Astrocyte (in vitro differentiated cells and primary cell): Measurements from ENCODE around the gene FUT1. TPM values are rescaled to one million over a fixed set of nuclear protein-coding genes. Genes with fewer than 3 reads are reported as not detected.
"Not testable (repeated sequence)": the region's sequence is repeated elsewhere in the genome, so short reads cannot be mapped to it uniquely, and the experiment has no call there.

Experiments
- DNase-seq: peaks from one replicate; pipeline ENCODE4 v3.0.0-alpha.2; 2010; ENCODE audit warnings: low read depth
- FAIRE-seq: peaks from 2 replicates; lab custom pipeline; 2011; peaks lifted over from hg19 to GRCh38; lab: Jason Lieb, UNC
- H2AFZ ChIP-seq: 2 replicates; pipeline ENCODE4 v1.6.0; 2012; ENCODE audit warnings: low read depth, low read length, inconsistent platforms
- H3K27ac ChIP-seq: 2 replicates; pipeline ENCODE4 v1.5.1; 2011; ENCODE audit warnings: low read depth, low read length, inconsistent platforms
- H3K27me3 ChIP-seq: 2 replicates; pipeline ENCODE4 v1.6.0; 2011; ENCODE audit warnings: low read length, inconsistent platforms; ENCODE audit not compliant: insufficient read depth
- H3K36me3 ChIP-seq: 2 replicates; pipeline ENCODE4 v1.5.1; 2011; ENCODE audit warnings: low read length, inconsistent platforms; ENCODE audit not compliant: insufficient read depth
- H3K4me1 ChIP-seq: 2 replicates; pipeline ENCODE4 v1.5.1; 2011; ENCODE audit warnings: low read length, inconsistent platforms; ENCODE audit not compliant: insufficient read depth
- H3K4me2 ChIP-seq: 2 replicates; pipeline ENCODE4 v1.6.0; 2012; ENCODE audit warnings: low read length, inconsistent platforms
- H3K4me3 ChIP-seq: 2 replicates; pipeline ENCODE4 v1.5.1; 2011; ENCODE audit warnings: low read depth, mild to moderate bottlenecking, low read length, inconsistent platforms; ENCODE audit not compliant: insufficient read depth
- H3K79me2 ChIP-seq: 2 replicates; pipeline ENCODE4 v1.6.0; 2012; ENCODE audit warnings: mild to moderate bottlenecking, low read length, inconsistent platforms; ENCODE audit not compliant: insufficient read depth
- H3K9ac ChIP-seq: 2 replicates; pipeline ENCODE4 v1.6.0; 2012; ENCODE audit warnings: mild to moderate bottlenecking, low read length, inconsistent platforms
- H3K9me3 ChIP-seq: 2 replicates; pipeline ENCODE4 v1.5.1; 2012; ENCODE audit warnings: low read depth, mild to moderate bottlenecking, low read length, inconsistent platforms; ENCODE audit not compliant: insufficient read depth
- H4K20me1 ChIP-seq: 2 replicates; pipeline ENCODE4 v1.6.0; 2012; ENCODE audit warnings: low read length, inconsistent platforms; ENCODE audit not compliant: insufficient read depth
- H3K27ac Mint-ChIP-seq: one replicate; pipeline ENCODE4 v1.8.0; 2021; ENCODE audit warnings: mild to moderate bottlenecking, mixed read lengths; ENCODE audit not compliant: unreplicated experiment
- H3K27me3 Mint-ChIP-seq: one replicate; pipeline ENCODE4 v1.8.0; 2021; ENCODE audit warnings: low read depth, mixed read lengths; ENCODE audit not compliant: unreplicated experiment
- H3K36me3 Mint-ChIP-seq: one replicate; pipeline ENCODE4 v1.8.0; 2021; ENCODE audit warnings: low read depth, mixed read lengths; ENCODE audit not compliant: unreplicated experiment
- H3K4me1 Mint-ChIP-seq: one replicate; pipeline ENCODE4 v1.8.0; 2021; ENCODE audit warnings: low read depth, mixed read lengths; ENCODE audit not compliant: unreplicated experiment
- H3K4me3 Mint-ChIP-seq: one replicate; pipeline ENCODE4 v1.8.0; 2021; ENCODE audit warnings: mild to moderate bottlenecking, moderate library complexity, mixed read lengths; ENCODE audit not compliant: unreplicated experiment
- H3K9me3 Mint-ChIP-seq: one replicate; pipeline ENCODE4 v1.8.0; 2021; ENCODE audit warnings: mild to moderate bottlenecking, mixed read lengths; ENCODE audit not compliant: unreplicated experiment
- EZH2 ChIP-seq: IDR thresholded peaks from 2 replicates; pipeline ENCODE4 v1.6.1; 2012; ENCODE audit warnings: mild to moderate bottlenecking, low read length, inconsistent platforms; ENCODE audit not compliant: insufficient read depth
- total RNA-seq: library from RNA; stranded (reverse); gene quantifications from 2 replicates; pipeline ENCODE4 v1.2.1, GENCODE V29; 2021
- TF ChIP-seq, protein P1 (sequence below): IDR thresholded peaks from 2 replicates; pipeline ENCODE4 v1.5.1; 2011; ENCODE audit warnings: low read depth, mild to moderate bottlenecking, inconsistent platforms, low read length, moderate library complexity; ENCODE audit not compliant: insufficient read depth

FUT1 gene
- total RNA-seq, 1 donor from 2014 or later, result 0.91 TPM

DNA sequence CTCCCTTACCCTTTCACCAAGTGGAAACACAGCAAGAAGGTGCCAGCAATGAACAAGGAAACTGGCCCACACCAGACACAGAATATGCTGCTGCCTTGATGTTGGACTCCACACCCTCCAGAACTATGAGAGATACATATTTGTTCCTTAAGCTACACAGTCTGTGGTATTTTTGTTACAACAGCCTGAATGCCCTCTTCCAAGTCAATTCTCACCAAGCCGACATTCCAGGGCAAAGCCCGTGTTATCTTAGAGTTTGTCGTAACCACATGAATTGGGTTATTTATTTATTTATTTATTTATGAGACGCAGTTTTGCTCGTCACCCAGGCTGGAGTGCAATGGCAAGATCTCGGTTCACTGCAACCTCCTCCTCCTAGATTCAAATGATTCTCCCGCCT is 17.8 kb upstream of the FUT1 start:
- Histone ChIP-seq H3K27ac (no peak overlapping the region), H3K27me3 (peaks cover 10% of the 10 kb centered on the region), H3K9me3 (no peaks in the 10 kb centered on the region), H3K36me3 (no peaks in the 10 kb centered on the region), H3K4me3 (no peak overlapping the region), H3K9ac (no peak overlapping the region), H3K4me1 (no peaks in the 10 kb centered on the region), H4K20me1 (no peaks in the 10 kb centered on the region), H3K4me2 (peak overlapping the region; percentile 23), H2AFZ (no peak overlapping the region), H3K79me2 (no peaks in the 10 kb centered on the region)
- TF ChIP-seq, protein P1, sequence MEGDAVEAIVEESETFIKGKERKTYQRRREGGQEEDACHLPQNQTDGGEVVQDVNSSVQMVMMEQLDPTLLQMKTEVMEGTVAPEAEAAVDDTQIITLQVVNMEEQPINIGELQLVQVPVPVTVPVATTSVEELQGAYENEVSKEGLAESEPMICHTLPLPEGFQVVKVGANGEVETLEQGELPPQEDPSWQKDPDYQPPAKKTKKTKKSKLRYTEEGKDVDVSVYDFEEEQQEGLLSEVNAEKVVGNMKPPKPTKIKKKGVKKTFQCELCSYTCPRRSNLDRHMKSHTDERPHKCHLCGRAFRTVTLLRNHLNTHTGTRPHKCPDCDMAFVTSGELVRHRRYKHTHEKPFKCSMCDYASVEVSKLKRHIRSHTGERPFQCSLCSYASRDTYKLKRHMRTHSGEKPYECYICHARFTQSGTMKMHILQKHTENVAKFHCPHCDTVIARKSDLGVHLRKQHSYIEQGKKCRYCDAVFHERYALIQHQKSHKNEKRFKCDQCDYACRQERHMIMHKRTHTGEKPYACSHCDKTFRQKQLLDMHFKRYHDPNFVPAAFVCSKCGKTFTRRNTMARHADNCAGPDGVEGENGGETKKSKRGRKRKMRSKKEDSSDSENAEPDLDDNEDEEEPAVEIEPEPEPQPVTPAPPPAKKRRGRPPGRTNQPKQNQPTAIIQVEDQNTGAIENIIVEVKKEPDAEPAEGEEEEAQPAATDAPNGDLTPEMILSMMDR, result no peak
- TF ChIP-seq EZH2, result no peak
- no peak overlapping the region for H3K4me3 Mint-ChIP-seq
- H3K4me1 Mint-ChIP-seq, result peaks cover 4% of the 10 kb centered on the region
- DNase-seq (peak; percentile 88), FAIRE-seq (no peak)
- H3K27me3 Mint-ChIP-seq, result peaks cover 15% of the 10 kb centered on the region
- peak overlapping the region; percentile 77 for H3K27ac Mint-ChIP-seq
- H3K36me3 Mint-ChIP-seq, result no peaks in the 10 kb centered on the region
- H3K9me3 Mint-ChIP-seq, result peaks cover 3% of the 10 kb centered on the region

DNA sequence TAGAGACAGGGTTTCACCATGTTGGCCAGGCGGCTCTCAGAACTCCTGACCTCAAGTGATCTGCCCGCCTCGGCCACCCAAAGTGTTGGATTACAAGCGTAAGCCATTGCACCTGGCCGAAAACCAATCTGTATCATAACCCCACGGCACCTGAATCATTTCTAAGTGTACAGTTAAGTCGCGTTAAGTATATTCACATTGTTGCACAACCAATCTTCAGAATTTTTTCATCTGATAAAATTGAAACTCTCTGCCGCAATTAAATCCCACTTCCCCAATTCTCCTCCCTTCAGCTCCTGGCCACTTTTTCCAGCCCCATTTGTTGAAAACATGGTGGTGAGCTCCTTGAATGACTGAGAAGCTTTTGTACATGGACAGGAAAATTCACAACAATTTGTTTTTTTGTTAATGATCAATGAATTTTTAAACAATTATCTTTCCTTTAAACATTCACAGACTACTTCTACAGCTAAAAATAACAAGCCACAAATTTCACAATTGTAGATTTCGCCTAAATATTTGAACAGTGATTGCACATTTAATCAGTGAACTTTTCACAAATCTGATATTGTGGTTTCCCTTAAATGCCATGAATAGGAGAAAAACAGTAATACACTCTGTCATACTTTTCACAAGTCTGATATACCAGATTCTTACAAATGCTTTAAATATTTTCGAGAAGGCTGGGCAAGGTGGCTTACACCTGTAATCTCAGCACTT is 16.7 kb upstream of the FUT1 start:
- H3K9me3 Mint-ChIP-seq, result peaks cover 3% of the 10 kb centered on the region

DNA sequence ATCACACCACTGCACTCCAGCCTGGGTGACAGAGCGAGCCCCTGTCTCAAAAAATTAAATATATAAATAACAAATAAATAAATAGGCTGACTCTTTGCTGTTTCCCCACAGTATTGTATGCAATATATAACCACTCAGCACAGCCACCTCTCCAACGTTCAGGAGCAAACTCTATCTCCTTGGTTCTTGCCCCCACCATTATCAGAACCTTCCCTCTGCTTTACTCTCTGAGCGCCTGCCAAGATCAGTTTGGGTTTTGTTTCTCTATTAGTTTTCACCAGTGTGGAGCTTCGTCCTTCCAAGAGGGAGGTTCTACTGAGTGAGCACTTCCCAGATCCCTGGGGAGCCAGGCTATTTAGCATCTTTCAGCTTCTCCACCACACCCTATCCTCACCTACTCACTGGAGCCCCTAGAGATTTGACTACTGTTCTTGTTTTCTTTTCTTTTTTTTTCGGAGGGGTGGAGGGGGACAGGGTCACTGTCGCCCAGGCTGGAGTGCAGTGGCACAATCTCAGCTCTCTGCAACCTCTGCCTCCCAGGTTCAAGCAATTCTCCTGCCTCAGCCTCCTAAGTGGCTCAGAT is 15.8 kb upstream of the FUT1 start:
- not testable (repeated sequence) for H3K27ac ChIP-seq, H4K20me1 ChIP-seq, H3K36me3 Mint-ChIP-seq, H3K9me3 Mint-ChIP-seq, H2AFZ ChIP-seq, H3K79me2 ChIP-seq, H3K9ac ChIP-seq, H3K4me3 Mint-ChIP-seq, H3K27ac Mint-ChIP-seq, H3K4me1 Mint-ChIP-seq, H3K4me3 ChIP-seq, H3K4me1 ChIP-seq, DNase-seq, H3K9me3 ChIP-seq, H3K4me2 ChIP-seq, H3K36me3 ChIP-seq, FAIRE-seq
- peaks cover 29% of the 10 kb centered on the region for H3K27me3 Mint-ChIP-seq
- H3K27me3 ChIP-seq, result peaks cover 16% of the 10 kb centered on the region

More for the DNA sequence above, 16.7 kb upstream of the FUT1 start:
- Histone ChIP-seq H3K4me1 (no peaks in the 10 kb centered on the region), H2AFZ (no peak overlapping the region), H3K4me2 (no peak overlapping the region), H4K20me1 (no peaks in the 10 kb centered on the region), H3K27me3 (peaks cover 13% of the 10 kb centered on the region), H3K4me3 (no peak overlapping the region), H3K27ac (no peak overlapping the region), H3K9ac (no peak overlapping the region), H3K9me3 (no peaks in the 10 kb centered on the region), H3K79me2 (no peaks in the 10 kb centered on the region), H3K36me3 (no peaks in the 10 kb centered on the region)
- Mint-ChIP-seq H3K27me3 (peaks cover 20% of the 10 kb centered on the region), H3K27ac (no peak overlapping the region), H3K4me1 (peaks cover 4% of the 10 kb centered on the region), H3K36me3 (no peaks in the 10 kb centered on the region), H3K4me3 (no peak overlapping the region)
- DNase-seq (peak; percentile 33), FAIRE-seq (no peak)
- TF ChIP-seq, protein P1, result no peak
- no peak for TF ChIP-seq EZH2

DNA sequence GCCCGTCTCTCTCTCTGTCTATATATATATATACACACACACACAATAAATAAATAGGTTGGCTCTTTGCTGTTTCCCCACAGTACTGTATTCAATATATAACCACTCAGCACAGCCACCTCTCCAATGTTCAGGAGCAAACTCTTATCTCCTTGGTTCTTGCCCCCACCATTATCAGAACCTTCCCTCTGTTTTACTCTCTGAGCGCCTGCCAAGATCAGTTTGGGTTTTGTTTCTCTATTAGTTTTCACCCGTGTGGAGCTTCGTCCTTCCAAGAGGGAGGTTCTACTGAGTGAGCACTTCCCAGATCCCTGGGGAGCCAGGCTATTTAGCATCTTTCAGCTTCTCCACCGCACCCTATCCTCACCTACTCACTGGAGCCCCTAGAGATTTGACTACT is 13.4 kb upstream of the FUT1 start:
- peaks cover 48% of the 10 kb centered on the region for H3K27me3 Mint-ChIP-seq
- H3K36me3 Mint-ChIP-seq, H3K9me3 Mint-ChIP-seq: not testable (repeated sequence)

More for the DNA sequence above, 13.4 kb upstream of the FUT1 start:
- not testable (repeated sequence) for FAIRE-seq, H3K36me3 ChIP-seq, DNase-seq, H3K4me3 Mint-ChIP-seq, H4K20me1 ChIP-seq, H2AFZ ChIP-seq, H3K27ac Mint-ChIP-seq, H3K4me1 Mint-ChIP-seq, H3K79me2 ChIP-seq, H3K27ac ChIP-seq, H3K4me1 ChIP-seq, H3K4me3 ChIP-seq, H3K9ac ChIP-seq, H3K9me3 ChIP-seq, H3K4me2 ChIP-seq
- peaks cover 27% of the 10 kb centered on the region for H3K27me3 ChIP-seq
